ENCODE results near the gene NTRK3.

- TF ChIP-seq SP2 (CRISPR knock-in tag; IDR thresholded peaks at IDR 0.05) (no peak), PCBP2 (optimal IDR thresholded peaks at IDR 0.05; ENCODE audit: low read depth, low read length, poor library complexity, severe bottlenecking) (no peak), POLR2A (IDR thresholded peaks at IDR 0.05; ENCODE audit: insufficient read depth in 1 of 2, low read depth in 2 of 2, low read length in 2 of 2) (no peak), ZBTB8A (CRISPR knock-in tag; IDR thresholded peaks at IDR 0.05; ENCODE audit: borderline replicate concordance, low read depth) (no peak), ZSCAN21 (CRISPR knock-in tag; IDR thresholded peaks at IDR 0.05; ENCODE audit: borderline replicate concordance) (no peak), SP1 (IDR thresholded peaks at IDR 0.05) (no peak), SP1 (CRISPR knock-in tag; IDR thresholded peaks at IDR 0.05) (no peak), RNF2 (conservative IDR thresholded peaks at IDR 0.05; ENCODE audit: low read depth) (no peak), YEATS4 (CRISPR knock-in tag; IDR thresholded peaks at IDR 0.05; ENCODE audit: borderline replicate concordance) (no peak), ZNF17 (CRISPR knock-in tag; IDR thresholded peaks at IDR 0.05) (no peak), SOX6 (IDR thresholded peaks at IDR 0.05) (no peak), SOX6 (CRISPR knock-in tag; IDR thresholded peaks at IDR 0.05) (no peak), ATF2 (CRISPR knock-in tag; IDR thresholded peaks at IDR 0.05) (no peak)
- TF ChIP-seq, protein P1, sequence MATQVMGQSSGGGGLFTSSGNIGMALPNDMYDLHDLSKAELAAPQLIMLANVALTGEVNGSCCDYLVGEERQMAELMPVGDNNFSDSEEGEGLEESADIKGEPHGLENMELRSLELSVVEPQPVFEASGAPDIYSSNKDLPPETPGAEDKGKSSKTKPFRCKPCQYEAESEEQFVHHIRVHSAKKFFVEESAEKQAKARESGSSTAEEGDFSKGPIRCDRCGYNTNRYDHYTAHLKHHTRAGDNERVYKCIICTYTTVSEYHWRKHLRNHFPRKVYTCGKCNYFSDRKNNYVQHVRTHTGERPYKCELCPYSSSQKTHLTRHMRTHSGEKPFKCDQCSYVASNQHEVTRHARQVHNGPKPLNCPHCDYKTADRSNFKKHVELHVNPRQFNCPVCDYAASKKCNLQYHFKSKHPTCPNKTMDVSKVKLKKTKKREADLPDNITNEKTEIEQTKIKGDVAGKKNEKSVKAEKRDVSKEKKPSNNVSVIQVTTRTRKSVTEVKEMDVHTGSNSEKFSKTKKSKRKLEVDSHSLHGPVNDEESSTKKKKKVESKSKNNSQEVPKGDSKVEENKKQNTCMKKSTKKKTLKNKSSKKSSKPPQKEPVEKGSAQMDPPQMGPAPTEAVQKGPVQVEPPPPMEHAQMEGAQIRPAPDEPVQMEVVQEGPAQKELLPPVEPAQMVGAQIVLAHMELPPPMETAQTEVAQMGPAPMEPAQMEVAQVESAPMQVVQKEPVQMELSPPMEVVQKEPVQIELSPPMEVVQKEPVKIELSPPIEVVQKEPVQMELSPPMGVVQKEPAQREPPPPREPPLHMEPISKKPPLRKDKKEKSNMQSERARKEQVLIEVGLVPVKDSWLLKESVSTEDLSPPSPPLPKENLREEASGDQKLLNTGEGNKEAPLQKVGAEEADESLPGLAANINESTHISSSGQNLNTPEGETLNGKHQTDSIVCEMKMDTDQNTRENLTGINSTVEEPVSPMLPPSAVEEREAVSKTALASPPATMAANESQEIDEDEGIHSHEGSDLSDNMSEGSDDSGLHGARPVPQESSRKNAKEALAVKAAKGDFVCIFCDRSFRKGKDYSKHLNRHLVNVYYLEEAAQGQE (IDR thresholded peaks at IDR 0.05; ENCODE audit: borderline replicate concordance in 1 of 2, low read depth in 1 of 2, low read length in 2 of 2) = no peak
Observed at GRCh38 chr15:87846746-87847145, 409.8 kb downstream of the NTRK3 start.
